Measurements from ENCODE around the gene SLC16A6.
"Not testable (repeated sequence)": the region's sequence is repeated elsewhere in the genome, so short reads cannot be mapped to it uniquely, and the experiment has no call there.

SLC16A6 gene

GRCh38 chr17:68310152-68310551 is 19.2 kb upstream of the SLC16A6 start:
- DNase-seq = peak; percentile 13

DNA sequence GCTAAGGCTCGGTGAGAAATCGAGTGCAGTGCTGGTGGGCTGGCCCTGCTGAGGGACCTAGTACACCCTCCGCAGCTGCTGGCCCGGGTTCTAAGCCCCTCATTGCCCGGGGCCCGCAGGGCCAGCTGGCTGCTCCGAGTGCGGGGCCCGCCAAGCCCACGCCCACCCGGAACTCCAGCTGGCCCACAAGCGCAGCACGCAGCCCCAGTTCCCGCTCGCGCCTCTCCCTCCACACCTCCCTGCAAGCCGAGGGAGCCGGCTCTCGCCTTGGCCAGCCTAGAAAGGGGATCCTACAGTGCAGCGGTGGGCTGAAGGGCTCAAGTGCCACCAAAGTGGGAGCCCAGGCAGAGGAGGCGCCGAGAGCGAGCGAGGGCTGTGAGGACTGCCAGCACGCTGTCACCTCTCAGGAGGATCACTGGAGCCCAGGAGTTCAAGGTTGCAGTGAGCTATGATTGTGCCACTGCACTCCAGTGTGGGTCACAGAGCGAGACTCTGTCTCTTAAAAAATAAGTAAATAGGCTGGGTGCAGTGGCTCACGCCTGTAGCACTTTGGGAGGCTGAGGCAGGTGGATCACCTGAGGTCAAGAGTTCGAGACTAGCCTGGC is 18.2 kb upstream of the SLC16A6 start:
- DNase-seq = not testable (repeated sequence)

GRCh38 chr17:68308486-68308885 is 17.6 kb upstream of the SLC16A6 start:
- not testable (repeated sequence) for DNase-seq

- no peak for DNase-seq
Observed at GRCh38 chr17:68307443-68307842, 16.5 kb upstream of the SLC16A6 start.

GRCh38 chr17:68306819-68307218 is 15.9 kb upstream of the SLC16A6 start:
- DNase-seq = no peak

DNA sequence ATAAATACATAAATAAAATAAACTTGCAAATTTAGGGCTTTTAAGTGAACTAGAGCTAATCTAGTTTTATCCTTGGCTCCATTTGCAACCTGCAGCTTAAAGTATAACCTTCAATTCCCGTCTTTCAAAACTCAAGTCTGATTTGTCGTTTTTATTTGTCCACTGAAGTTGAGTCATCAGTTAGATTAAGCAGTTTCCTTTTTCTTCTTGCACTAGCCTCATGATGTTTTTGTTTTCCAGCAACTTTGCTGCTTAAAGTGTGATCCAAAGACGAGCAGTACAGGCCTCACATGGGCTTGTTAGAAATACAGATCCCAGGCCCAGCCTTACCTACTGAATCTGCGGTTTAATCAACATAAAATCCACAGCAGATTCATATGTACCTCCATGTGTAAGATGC is 14.2 kb upstream of the SLC16A6 start:
- no peak for DNase-seq

GRCh38 chr17:68304706-68305105 is 13.8 kb upstream of the SLC16A6 start:
- DNase-seq = no peak

- DNase-seq = no peak
Observed at GRCh38 chr17:68302666-68303065, 11.7 kb upstream of the SLC16A6 start.

DNA sequence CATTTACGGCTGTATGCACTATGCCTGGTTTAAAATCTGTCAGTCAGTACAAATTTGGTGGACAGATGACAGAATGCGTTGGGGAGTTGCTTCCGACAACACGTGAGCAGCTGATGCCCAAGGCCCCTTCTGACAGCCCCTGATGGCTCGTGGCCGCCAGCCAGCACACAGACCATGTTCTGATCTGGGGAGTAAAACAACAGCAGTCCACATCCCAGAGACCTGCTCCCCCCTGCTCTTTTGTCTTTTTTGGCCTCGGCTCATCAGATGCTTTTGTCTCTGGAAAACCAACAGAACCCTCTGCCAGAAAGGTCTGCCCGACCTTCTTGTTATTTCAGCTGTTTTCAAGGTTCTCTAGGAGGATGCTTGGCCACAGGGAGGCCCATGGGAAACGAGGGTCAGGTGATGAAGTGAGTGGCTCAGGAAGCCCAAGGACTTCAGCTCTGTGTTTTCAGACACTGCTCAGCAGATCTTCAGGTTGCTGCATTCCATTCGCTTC is 11.2 kb upstream of the SLC16A6 start:
- DNase-seq = no peak

DNA sequence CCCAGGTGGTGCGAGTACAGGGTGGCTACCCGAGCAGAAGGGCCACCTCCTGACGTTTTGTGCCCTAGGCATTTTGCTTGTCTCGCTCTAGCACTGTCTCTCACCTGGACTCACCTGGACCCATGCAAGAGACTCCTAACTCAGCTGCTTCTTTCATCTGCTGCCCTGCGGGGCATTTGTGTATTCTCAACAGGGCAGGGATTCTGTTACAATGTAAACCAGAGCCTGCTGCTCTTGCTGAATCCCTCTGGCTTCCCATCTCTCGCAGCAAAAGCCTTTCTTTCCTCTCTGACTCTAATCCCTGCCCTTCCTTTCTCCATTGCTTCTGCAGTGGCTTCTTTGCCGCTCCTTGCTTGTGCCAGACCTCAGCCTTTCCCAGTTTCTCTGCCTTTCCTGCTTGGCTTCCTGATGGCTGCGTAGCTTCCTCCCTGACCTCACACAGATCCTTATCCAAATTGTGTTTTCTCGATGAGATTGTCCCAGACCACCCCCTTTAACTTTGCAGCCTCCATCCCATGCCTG is 10.6 kb upstream of the SLC16A6 start:
- no peak for DNase-seq

DNA sequence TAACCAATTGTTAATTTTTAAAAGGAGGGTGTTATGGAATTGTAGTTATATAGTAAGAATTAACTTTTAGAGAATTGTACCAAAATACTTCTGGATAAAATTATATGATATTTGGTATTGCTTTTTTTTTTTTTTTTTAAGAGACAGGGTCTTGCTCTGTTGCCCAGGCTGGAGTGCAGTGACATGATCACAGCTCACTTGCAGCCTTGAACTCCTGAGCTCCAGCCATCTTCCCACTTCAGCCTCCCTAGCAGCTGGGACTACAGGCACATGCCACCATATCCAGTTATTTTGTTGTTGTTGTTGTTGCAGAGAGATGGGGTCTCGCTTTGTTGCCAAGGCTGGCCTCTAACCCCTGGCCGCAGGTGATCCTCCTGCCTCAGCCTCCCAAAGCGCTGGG is 8.9 kb upstream of the SLC16A6 start:
- no peak for DNase-seq

DNA sequence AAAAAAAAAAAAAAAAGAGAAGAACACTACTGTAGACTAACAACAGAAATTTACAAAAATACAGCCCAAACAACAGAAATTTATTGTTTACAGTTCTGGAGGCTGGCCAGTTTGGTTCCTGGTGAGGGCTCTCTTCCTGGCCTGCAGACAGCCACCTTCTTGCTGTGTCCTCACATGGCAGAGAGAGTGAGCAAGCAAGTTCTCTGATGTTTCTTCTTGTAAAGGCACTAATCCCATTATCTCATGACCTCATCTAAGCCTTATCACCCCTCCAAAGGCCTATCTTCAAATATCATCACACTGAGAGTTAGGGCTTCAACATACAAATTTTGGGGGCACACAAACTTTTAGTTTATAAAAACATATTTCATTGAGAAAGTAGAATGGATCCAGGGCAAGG is 7.7 kb upstream of the SLC16A6 start:
- no peak for DNase-seq

DNA sequence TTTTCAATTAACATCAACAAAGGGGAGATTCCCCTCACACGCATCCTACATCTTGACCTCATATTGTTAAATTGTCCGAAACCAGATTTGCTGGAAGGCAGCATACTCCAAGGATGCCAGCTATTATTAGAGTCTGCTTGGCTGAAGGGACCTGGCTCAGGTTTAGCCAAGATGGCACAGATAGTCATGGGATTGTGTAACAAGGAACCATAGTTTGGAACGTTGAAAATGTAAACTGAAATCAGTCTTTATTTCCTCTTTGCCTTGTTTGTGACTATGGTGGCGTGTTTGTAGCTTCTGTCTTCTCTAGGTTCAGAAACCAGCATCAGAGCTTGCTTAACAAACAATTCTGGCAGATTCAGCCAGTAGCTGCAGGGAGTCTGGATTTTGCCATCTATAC is 6.3 kb upstream of the SLC16A6 start:
- no peak for DNase-seq

GRCh38 chr17:68296217-68297191 is 5.6 kb upstream of the SLC16A6 start:
- peak; percentile 54 for DNase-seq

DNA sequence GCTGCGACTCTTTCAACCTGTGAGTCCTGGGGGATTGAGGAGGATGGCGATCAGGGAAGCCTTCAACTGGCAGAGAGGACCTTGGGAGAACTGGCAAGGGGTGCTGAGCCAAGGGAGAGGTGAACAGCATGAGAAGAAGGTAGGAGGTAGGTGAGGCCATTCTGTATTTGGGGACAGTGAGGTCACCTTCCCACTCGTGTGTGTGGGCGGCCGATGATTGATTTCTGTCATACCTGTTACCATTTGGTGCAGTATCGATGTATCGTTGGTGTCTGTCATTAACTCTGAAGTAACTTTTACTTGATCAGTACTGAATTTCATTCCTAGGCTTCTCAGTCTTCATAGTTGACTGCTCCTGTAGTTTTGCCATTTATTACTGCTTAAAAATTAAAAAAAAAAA is 4.2 kb upstream of the SLC16A6 start:
- DNase-seq = no peak

- no peak for DNase-seq
Observed at GRCh38 chr17:68294617-68295016, 3.7 kb upstream of the SLC16A6 start.

GRCh38 chr17:68294196-68294555 is 3.2 kb upstream of the SLC16A6 start:
- no peak for DNase-seq

- DNase-seq = no peak
Observed at GRCh38 chr17:68293490-68294195, 2.7 kb upstream of the SLC16A6 start.

GRCh38 chr17:68292689-68293040 is 1.7 kb upstream of the SLC16A6 start:
- no peak for DNase-seq

DNA sequence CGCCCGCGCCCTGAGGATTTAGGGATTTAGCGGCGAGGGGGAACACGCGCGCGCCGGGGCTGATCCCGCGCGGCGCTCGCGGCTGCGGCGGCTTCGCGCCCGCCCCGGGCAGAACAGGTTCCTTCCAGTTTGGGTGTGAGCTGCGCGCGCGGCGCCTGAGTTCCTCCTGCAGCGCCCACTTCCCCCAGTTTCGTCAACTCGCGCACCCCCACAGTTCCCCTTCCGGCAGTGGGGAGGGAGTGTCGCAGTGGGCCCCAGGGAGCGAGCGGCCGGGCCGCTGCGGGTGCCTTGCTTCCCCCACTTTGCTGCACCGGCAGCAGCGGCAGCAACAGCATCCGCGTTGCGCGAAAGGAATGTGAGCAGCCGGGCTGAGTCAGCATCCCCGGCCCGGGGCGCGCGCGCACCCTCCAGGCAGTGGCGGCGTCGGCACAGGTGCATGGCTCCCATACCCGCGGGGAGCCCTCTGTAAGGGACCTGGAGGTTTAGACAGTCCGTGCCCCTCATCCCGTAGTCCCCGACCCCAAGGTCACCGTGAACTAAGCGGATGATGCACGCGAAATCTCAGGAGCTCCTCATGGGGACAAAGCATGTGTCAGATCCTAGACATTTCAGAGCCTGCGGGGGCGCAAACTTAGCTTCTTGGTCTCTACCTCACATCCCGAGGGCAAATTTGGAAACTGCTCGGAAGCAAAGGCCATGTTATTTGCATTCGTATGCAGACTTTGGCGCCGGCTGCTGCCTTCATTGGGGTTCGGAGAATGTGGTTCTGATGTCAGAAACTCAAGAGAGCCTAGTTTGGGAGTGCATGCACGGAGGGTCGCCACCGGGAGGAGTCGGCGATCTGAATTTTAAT is 1.1 kb upstream of the SLC16A6 start:
- peak; percentile 88 for DNase-seq

- DNase-seq = peak; percentile 47
Observed at GRCh38 chr17:68290268-68290954, 516 bp downstream of the SLC16A6 start.

DNA sequence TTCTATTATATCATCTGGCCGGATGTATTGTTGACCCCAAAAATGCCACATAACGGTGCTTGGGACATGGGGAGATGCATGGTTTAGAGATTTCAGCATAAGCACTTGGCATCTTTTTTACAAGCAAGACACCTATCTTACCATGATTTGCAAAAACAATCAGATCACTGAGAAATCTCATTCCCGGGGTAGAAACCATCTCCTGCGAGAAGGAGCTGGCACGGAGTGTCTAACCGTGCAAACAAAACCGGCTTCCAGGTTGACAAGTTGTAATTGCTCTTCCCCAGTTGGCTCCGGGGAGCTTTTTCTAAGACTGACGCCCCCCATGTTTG is 1.0 kb downstream of the SLC16A6 start:
- no peak for DNase-seq
